Suprapubic skin (tissue), 3 donors: Measurements from ENCODE around the gene TMTC2.
"Not testable (repeated sequence)": the region's sequence is repeated elsewhere in the genome, so short reads cannot be mapped to it uniquely, and the experiment has no call there.

ENCODE experiments used
- EP300 ChIP-seq: sonication (generic); formaldehyde crosslinking; IDR thresholded peaks from one replicate; pipeline ENCODE4 v1.6.1; 2017; ENCODE audit warnings: antibody characterized with exemption
- POLR2A ChIP-seq, 2 donors: fragments of 450-650 bp; IDR thresholded peaks; one replicate each; pipeline ENCODE4 v1.6.1; 2017; ENCODE audit warnings: antibody characterized with exemption in 2 of 2, mild to moderate bottlenecking in 2 of 2, moderate library complexity in 2 of 2
- TF ChIP-seq, protein P1 (sequence below), 2 donors: fragments of 200-600 bp in 1 of 2; fragments of 450-650 bp in 1 of 2; sonication (generic) in 1 of 2; IDR thresholded peaks; one replicate each; pipeline ENCODE4 v1.5.1; 2016 to 2019; ENCODE audit warnings: antibody characterized with exemption in 2 of 2, mild to moderate bottlenecking in 1 of 2, moderate library complexity in 1 of 2

- TF ChIP-seq, protein P1, sequence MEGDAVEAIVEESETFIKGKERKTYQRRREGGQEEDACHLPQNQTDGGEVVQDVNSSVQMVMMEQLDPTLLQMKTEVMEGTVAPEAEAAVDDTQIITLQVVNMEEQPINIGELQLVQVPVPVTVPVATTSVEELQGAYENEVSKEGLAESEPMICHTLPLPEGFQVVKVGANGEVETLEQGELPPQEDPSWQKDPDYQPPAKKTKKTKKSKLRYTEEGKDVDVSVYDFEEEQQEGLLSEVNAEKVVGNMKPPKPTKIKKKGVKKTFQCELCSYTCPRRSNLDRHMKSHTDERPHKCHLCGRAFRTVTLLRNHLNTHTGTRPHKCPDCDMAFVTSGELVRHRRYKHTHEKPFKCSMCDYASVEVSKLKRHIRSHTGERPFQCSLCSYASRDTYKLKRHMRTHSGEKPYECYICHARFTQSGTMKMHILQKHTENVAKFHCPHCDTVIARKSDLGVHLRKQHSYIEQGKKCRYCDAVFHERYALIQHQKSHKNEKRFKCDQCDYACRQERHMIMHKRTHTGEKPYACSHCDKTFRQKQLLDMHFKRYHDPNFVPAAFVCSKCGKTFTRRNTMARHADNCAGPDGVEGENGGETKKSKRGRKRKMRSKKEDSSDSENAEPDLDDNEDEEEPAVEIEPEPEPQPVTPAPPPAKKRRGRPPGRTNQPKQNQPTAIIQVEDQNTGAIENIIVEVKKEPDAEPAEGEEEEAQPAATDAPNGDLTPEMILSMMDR (IDR thresholded peaks at IDR 0.05): not testable (repeated sequence)
- not testable (repeated sequence) for TF ChIP-seq EP300; POLR2A (IDR thresholded peaks at IDR 0.05)
Observed at GRCh38 chr12:83117926-83118325, 431.2 kb downstream of the TMTC2 start.
